Activated CD8-positive, alpha-beta memory T cell treated with anti-CD3 and anti-CD28 coated beads, Interleukin-2, amount 50 U/mL, for 1 hour (primary cell): ENCODE measurements around the gene BAZ2B.

Experiments used
- DNase-seq: peaks from one replicate; pipeline ENCODE4 v3.0.0-alpha.2; 2020; ENCODE audit errors: extremely low read depth

BAZ2B gene

DNA sequence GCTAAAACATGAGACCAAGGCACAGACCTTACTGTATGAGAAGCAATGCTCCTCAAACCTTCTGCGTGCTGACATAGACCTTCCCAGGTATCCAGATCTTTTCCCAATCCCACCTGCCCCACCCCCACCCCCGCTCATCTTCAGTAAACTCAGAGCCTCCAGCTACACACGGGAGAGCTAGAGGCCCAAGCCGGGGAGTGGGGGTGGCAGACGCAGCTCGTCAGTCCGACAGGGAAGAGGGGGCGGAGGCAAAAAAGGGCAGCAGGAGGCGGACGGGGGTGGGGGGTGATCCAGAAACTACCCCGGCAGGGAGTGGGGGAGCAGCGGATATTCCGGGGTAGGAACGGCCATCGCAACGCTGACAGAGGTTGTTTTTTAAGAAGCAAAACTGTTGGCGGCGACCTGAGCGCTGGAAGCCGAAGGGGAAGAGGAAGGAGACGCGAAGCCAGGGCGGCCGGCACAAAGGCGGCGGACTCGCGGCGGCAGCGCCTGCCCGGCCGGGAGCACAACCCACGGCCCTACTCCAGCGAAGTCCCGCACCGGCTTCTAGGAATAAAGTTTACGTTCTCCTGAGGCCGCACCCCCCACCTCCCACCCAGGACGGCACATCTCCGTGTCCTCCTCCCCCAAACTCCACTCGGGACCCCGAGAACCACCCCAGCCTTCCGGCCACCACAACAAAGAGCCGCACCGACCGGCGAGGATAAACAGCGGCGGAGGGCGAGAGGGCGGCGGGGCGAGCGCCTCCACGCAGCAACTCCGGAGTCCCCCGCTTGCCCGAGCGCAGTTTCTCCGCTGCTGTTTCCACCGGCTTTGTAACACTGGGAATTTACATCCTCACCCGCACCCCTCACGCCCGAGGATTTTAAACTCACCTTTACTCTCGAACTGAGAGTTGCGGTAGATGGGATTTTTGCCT lies 722 bp downstream of the BAZ2B start:
- no peak for DNase-seq

DNA sequence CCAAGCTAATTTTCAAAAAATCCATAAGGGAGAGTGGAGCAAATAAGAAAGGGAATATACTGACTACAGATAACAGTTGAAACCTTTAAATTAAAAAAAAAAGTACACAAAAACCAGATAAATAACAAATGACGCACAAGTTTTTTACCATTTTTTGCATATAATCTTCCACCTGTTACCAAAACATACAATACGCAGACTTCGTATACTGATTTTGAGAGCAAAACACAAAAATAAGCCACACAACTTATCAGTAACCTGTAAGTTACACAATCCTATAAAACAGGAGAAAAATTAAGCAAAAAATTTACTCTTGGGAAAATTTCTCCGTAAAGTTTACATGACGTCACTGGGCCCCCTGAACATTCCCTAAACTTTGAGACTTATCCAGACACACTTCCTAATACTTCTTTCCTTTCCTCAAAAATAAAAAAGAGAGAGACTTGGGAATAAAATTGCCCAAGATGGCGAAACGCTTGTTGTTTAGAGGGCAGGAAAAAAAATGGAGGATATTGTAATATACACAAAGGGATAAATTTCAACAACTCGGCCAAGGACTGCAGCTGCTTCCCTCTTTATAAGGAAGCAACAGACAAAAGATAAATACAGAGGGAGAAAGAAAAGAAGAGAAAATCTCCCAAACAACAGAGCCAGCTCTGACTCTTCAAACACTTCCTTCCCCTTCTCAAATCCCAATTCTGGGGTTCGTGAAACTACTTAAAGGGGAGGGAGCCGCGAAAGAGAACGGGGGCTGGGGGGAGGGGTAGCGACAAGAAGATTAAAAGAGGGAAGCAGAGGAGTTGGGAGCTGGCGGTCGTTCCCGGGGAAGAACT lies 1.6 kb downstream of the BAZ2B start:
- no peak for DNase-seq

DNA sequence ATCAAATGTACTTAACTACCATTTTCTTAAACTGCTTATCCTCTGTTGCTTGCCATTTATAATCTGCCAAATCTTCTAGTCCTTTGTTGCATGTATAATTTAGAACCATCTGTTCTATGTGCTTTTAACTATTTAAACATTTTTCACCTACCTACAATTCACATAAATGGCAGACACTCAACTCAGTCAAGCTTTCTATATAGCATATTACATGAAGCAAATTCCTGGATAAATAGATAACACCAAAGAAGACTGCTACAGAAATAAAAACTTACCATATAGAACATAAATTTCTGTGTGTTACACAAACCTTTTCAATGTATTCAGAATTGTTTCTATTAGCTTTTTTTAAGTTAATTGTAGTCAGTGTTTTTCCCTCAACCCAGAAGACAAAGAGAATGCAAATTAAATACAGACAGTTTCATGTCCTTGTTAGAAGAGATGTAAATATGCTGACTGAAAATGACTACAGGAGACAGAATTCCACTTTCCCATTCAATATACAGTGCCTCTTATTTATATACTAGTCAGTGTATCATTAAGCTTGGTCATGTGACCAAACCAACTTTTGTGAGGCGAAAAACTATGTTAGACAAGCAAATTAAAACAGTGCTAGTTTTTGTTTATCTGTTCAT lies 2.6 kb downstream of the BAZ2B start:
- no peak for DNase-seq

DNA sequence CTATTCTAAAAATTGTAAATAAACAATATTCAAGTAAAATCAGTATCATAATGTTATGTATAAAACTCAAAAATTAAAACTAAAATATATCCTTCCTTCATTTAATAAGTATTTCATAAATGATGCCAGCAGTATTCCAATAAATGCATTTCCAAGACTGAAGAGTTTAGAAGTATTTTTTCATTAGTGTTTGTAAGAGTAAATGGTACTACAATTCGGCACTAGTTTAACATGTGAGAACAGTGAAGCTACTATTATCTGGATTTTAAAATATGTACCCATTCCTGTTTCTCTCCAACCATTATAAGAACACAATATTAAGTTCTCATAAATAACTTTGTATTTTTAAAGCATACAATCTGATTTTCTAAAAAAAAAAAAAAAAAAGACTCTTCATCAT lies 3.3 kb downstream of the BAZ2B start:
- no peak for DNase-seq

DNA sequence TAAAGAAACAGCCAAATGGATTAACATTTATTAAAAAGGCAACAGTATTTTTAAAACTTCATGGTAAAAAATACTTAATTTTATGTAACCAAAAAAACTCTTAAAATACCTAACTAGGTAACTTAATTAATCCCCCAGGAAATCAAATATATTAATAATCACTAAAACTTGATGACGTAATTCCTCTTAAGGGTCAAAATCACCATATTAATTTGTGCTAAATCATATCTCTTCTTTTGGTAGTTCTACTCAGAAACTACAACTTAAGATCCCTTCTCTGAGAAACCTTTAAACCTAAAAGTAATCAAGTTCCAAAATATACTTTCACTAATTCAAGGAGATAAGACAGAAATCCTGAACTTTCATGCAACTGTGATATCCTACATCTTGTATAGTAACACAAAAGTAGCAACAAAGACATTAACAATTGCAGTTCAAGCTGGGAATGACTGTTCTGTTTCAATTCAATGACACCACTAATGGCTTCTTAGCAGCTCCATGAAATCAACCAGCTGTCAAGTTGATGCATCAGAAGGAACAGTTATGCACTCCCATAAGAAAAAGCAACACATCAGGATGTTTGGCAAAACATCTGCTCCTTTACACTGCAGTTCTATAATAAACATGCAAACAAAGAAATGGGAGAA lies 4.0 kb downstream of the BAZ2B start:
- DNase-seq: no peak

DNA sequence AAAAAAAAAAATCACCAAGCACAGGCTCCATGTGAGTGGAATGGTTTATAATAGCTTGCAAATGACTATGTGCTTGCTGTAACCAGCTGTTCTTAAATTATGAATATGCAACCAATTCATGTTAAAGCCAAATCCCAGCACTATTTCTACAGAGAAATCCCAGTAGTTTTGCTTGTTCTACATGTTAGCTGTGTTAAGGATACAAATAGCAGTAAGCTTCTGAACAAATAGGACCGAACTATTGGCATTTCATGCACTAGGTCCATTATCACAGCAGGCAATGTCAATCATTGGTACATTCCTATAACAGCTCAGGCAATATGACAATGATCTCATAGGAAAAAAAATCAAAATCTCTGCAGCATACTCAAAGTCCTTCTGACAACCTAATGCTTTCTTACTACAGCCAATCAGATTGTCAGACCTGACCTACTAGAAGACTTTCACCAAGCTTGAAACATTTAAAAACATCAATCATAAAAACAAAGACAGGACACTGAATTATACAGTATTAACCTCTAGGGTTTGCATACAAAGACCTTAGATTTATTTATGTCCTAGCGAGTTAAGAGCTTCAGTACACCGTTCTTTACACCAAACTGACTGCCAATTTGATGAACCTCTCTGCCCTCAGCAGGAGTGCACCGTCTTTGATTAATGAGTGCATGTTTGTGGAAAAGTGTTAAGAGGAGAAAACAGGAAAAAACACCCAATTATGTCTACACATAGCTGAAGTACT lies 6.4 kb downstream of the BAZ2B start:
- no peak for DNase-seq

DNA sequence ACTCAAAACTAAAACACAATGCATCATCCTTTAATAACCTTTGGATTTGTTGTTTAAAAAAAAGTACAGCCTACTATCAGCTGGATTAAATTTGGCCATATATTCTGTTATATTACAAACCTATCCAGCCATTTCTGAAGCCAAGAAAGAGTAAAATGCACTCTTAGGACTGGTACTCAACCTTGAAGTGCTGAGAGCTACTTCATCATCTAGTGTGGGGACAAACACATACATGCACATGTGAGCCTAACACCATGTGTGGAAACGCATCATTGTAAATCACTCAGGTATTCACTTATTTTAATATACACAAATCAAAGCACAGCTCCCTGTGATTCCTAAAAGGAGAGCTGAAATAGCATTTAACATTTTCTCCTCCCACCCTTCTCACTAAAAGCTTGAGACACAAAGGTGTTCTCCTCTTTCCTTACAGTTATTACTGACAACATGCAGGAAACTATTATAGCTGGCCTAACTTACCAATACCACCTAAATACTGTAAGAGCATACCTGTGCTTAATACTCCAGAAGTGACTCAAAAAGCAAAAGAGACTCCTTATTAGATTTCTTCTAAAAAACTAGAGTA lies 7.5 kb downstream of the BAZ2B start:
- no peak for DNase-seq

DNA sequence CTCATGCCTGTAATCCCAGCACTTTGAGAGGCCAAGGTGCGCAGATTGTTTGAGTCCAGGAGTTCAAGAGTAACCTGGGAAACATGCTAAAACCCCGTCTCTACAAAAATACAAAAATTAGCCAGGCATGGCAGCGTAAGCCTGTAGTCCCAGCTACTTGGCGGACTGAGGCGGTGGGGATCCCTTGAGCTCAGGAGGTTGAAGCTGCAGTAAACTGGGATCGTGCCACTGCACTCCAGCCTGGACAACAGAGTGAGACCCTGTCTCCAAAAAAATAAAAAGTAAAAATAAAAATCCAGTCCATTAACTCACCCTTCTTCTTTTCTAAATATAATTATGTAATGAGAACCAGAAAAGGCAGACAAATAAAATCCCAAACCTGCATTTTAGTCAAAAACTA lies 8.2 kb downstream of the BAZ2B start:
- DNase-seq: no peak

DNA sequence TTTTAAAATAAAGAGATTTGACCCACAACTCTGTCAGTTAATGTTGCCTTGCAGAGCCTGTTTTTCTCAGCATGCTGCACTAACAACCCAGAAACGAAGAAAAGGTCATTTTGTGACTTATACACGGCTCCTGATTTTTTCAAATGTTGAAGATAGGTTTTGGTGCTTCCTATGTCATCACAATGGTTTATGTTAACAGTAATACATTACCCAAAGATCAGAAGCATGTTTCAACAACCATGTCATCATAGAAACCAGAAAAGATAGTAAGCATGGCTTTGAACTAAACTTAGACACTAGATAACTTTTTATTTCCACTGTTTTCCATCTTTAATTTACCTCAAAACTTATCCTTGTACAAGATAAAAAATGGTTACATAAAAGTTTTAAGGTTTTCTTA lies 10.1 kb downstream of the BAZ2B start:
- DNase-seq: no peak

DNA sequence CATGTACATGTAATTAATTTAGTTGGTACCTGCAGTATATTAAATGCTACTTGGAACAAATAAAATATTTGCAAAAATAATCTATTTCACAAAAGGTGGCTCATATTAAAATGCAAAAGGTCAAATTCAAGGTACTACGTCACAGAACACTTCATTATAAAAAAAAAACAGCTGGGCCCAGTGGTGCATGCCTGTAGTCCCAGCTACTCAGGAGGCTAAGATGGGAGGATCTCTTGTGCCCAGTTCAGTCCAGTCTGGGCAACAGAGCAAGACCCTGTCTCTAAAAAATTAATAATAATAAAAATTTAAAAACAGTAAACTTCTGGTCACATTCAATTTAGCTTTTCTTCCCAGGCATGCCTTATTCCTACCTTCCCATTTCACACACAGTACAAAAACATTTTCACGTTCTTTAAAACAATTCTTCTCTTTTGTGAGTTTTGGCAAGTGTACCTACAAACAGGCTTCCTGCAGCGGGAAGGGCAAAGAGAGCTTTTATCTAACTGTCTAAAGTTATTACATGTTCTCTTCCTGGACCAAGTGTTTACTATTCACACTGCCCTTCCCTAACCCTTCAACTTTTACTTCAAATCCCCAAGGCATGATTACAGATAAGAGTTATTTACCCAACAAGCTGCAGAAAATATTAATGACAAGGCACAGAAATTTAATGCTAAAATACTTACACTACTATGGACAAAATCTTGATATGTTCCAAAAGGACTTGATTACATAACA lies 10.7 kb downstream of the BAZ2B start:
- DNase-seq: no peak

DNA sequence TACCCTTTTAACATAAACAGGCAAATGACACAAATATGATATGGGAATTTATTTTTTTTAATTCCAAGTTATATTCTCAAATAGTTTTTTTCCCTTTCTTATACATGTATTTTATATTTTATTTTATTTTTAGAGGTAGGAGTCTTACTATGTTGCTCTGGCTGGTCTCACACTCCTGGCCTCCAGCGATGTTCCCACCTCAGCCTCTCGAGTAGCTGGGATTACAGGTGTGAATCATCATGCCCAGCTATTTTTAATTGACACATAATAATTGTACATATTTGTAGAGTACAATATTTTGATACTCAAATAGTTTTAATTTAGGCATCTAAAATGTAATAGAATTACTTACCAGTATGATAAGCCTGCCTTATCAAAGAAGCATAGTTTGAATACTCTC lies 12.2 kb downstream of the BAZ2B start:
- DNase-seq: no peak

DNA sequence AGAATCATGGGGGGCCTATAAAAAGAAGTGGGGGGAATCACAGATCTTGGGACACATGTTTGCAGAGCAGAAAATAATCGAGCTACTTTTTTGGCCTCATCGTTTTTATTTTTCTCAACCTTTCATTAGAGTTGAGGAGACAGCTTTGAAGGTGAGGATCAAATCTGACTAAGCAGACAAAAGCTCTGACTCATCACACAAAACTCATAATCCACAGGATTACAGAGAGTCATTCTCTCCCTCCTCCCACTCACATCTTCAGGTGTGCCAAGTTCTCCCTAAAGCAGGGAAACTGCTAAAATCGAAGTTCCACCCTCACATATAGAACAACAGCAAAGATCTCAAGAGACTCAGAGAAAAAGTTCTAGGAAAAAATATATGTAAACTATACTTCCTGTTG lies 15.6 kb downstream of the BAZ2B start:
- no peak for DNase-seq

DNA sequence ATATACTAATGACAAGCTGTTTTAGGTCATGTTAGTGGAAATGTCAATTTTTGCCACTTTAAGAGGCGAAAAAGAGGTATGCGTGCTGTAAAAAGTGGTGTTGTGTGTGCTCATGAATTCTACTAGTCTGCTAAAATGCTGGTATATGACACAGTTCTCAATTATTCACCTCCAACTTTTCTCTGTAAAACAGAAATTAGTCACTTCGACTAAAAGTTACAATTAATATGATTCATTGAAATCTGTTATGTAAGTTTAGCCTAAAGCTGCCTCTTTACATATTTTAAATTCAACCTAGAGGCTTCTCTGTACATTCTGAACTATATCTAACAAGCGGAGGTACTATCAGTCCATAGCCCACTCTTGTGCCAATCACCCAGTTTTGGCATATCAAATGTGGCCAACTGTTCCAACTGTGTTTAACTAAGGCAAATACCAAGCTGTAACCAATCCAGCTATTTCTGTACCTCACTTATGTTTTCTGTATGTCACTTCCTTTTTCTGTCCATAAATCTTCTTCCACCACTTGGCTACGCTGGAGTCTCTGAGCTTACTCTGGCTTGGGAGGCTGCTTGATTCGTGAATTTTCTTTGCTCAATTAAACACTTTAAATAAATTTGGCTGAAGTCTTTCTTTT lies 20.8 kb downstream of the BAZ2B start:
- DNase-seq: no peak

DNA sequence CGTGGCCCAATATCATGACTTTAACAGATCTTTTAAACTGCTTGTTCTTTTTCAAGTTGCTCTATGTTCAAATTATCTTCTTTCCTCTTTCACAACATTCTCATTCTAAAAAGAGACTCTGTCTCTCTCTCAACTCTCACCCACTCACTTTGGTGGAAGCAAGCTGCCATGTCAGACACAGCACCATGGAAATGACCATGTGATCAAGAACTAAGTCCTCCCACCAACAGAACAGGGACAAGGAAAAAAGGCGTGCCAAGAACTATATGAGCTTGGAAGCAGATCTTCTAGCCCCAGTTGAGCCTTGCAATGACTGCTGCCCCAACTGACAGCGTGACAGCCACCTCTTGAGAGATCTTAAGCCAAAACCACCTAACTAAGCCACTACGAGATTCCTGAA lies 23.9 kb downstream of the BAZ2B start:
- no peak for DNase-seq

DNA sequence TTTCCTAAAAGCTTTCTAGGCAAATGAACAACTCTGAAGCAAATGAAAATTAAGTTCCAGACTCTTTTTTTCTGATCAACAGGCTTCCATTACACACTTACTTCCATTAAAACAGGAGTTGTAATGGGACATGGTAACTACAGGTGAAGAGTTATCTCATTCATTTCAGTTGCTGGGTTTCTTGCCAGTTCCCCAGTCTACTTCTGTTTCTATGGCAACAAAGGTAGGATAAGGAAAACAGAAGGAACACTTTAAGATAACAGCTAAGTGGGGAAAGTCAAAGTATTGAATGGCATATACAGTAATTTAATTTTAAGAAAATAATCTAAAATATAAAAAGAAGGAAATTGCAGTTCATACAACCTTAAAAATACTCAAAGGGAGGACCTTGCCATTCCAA lies 25.1 kb downstream of the BAZ2B start:
- DNase-seq: no peak

DNA sequence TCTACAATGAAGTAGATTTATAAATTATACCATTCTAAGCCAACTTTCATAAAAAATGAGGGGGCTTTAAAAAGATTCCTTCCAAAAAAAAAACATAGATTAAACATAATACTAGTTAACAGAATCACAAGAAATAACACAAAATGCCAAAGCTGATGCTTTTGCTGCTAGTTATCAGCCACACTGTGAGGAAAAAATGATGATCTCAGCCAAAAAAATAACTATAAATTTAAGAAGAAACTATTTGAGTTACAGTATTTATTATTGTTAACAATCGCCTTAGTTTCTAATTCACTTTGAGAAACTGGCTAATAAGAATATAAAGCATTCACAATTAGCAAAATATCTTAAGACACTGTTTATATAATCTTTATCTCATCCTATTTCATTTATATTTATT lies 27.1 kb downstream of the BAZ2B start:
- DNase-seq: no peak

DNA sequence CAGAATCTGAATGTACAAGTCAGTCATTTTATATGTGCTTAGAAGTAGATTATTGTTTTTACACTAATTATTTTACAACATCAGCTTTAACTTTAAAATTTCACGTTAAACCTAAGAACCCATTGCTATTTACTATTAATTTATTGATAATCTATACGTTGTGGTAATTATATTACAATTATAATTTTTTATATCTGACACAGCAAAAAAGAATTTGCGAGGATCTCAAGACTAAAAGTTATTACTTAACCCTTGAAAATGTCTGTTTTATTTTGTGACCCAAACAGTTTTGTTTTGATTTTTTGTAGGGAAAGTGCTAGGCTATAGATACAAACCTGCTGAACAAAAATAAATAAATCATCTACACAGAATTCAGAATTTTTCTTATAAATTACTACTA lies 30.3 kb downstream of the BAZ2B start:
- no peak for DNase-seq

DNA sequence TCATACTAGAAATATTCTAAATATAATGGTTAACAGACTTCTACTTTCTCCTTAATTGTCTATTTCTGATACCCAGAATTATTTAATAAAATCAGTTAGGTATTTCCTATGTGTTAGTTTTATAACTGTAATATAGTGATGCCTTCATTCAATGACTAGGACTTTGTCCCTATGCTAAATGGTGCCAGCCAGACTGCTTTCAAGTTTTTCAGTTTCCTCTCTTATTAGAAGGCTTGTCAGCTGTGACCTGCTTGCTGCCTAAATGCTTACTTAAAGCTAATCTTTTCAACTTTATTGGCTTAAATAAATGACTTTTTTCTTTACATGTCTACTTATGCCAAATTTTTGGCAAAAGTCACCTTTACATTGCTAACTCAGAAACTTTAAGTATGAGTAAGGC lies 30.7 kb downstream of the BAZ2B start:
- DNase-seq: no peak

DNA sequence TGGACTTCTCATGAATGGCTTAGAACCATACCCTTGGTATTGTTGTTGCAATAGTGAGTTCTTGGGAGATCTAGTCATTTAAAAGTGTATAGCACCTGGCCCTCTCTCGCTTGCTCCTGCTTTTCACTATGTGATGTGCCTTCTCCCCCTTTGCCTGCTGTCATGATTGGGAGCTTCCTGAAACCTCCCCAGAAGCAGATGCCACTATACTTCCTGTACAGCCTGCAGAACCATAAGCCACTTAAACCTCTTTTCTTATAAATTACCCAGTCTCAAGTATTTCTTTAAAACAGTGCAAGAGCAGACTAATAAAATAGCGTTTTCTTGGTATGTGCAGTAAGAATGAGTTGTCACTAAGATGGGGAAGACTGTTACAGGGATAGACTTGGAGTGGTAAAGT lies 31.6 kb downstream of the BAZ2B start:
- no peak for DNase-seq
